Ureter (tissue), 1 donor: ENCODE results near the gene MIEF1. TPM values are rescaled to one million over a fixed set of nuclear protein-coding genes. Genes with fewer than 3 reads are reported as not detected.

ENCODE experiments used
- DNase-seq: peaks from one replicate; pipeline ENCODE4 v3.0.0-alpha.2; 2020; ENCODE audit warnings: low spot score
- total RNA-seq: library from RNA; stranded (reverse); gene quantifications from one replicate; pipeline ENCODE4 v1.2.4, GENCODE V29; 2023
- donor health status: DM: yes; HTN: yes; CAD: no.

The MIEF1 gene
- 30.1 TPM for total RNA-seq

DNA sequence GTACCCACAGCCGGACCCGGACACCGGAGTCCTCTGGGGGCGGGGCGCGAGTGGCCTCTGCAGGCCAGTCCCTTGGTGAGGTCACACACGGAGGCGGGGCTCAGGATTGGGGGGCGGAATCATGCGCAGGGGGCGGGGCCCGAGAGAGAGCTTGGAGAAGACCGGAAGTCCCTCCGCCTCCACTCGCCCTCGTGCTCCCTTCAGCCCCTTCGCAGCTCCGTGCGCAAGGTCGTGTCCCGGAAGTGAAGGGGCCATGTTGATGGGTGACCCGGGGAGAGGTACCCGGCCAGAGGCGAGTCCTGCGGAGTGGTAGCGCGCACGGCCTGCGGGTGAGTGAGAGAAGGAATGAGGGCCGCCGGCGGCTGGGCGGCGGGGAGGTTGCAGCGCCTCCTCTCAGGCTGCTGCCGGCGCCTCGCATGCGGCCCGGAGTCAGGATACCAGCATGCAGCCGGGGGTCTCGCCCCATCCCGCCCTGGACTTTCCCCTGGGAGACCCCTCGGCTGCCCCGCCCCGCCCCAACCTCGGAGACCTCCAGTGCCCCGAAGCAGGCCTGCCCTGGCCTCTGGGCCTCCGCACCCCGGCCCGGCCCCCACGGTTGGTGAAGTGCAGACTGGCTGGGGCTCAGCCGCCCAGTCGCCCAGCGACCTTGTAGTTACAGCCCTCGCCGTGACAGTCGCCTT, at the start of gene MIEF1:
Gene MIEF1, plus strand, starts transcription at position 182 of the 680 bp plus-strand sequence. CDS start 9,005 bp downstream, outside the sequence.
- peak; percentile 98 for DNase-seq

DNA sequence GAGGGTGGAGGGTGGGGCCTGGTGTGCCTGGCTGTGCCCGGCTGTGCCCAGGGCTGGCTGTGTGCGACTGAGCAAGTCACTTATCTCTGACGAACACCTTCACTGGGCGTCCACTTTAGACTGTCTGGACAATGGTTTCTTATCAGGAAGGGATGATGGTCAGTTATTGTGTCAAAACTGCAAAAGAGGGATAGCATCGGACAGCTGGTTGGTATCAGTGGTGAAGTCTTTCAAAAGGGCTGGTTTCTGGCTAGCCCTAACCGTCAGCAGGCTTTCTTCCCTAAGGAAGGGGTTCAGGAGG, 49.4 kb upstream of the MIEF1 start:
- no peak for DNase-seq

GRCh38 chr22:39453765-39454378, 48.2 kb upstream of the MIEF1 start:
- DNase-seq, result no peak

DNA sequence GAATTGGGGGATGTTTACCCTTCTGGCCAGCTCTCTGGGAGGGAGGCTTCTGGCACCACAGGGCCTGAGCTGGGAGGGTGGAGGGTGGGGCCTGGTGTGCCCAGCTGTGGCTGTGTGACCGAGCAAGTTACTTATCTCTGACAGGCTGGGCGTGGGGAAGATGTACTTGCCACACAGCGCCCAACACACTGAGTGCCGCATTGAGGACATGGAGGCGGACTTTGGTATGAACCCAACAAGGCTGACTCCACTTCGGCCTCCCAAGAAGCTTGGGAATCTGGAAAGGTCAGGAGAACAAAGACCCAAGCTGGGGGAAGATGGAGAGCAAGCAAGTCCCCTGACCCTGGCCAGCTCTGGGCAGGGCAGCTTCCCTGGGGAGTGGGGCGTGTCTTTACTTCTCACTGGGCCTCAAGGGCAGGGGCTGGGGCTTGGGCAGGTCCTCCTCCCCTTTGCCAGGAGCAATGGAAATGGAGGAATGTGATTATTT, 47.7 kb upstream of the MIEF1 start:
- no peak for DNase-seq

DNA sequence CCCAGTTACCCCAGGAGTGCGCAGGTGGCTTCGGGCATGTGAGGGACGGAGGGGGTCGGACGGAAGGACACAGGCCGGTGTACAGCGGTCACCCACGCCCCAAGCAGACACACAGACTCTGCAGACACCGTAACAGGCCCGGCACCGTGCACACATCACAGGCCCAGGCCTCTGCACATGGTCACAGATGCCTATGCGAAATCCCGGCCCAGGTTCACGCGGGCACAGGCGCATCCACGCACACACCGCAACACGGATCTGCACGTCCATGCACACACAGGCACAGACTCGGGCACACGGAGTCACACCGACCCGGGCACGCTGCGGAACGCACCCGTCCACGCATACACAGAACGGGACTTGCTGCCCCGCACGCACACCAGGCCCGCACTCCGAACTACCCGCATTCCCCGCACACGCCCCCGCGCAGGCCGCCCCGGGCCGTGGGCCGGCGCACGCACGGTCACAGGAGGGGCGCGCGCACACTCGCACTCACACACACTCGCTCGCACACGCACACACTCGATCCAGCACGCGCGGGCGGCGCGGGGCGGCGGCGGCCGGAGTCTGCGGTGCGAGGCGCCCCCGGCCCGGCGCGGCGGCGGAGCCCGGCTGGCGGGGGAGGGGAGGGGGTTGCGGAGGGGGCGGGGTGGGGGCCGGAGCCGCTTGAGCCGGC, 45.4 kb upstream of the MIEF1 start, which contains the start of gene MGAT3:
Gene MGAT3, plus strand, starts transcription at position 491 of the 676 bp plus-strand sequence. CDS start 30,336 bp downstream, outside the sequence.
- DNase-seq, result no peak

GRCh38 chr22:39457198-39457555, 44.9 kb upstream of the MIEF1 start:
- DNase-seq, result no peak

DNA sequence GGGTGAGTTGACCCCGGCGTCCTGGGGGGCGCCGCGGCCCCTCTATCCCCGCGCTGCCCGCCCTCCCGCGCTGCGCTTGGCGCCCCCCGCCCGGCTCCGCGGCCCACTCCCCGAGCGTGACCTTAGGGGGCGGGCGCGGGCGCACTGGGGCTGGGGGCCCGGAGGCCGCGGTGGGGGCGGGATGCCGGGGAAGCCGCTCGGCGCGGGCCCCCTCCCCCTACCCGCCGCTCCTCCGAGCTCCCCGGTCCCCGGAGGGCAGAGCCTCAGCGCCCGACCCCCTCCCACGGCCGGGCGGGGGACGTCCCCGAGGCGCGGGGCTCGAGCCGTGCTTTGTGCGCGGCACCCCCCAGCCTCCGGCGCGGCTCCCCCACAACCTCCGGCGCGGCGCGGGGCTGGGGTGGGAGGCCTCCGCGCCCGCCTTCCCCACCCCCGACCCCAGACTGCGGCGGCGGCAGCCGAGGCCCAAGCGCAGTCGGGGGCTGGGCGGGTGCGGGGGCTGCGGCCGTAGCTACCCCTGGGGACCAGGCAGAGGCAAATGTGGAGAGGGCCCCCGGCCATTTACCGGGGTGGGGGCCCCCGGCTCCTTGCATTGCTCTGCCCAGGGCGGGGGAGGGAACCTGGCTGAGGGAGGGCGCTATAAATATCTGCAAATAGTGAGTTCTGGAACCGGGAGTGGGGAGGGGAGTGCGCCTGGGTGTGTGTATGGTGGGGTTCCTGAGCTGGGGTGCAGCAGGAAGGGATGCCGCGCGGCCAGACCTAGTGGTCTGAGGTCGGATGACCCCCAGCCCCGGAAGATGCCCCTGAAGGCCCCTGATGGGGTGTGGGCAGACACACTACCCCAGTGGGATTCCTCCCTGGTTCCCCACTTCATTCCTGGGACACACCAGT, 44.3 kb upstream of the MIEF1 start:
- no peak for DNase-seq

DNA sequence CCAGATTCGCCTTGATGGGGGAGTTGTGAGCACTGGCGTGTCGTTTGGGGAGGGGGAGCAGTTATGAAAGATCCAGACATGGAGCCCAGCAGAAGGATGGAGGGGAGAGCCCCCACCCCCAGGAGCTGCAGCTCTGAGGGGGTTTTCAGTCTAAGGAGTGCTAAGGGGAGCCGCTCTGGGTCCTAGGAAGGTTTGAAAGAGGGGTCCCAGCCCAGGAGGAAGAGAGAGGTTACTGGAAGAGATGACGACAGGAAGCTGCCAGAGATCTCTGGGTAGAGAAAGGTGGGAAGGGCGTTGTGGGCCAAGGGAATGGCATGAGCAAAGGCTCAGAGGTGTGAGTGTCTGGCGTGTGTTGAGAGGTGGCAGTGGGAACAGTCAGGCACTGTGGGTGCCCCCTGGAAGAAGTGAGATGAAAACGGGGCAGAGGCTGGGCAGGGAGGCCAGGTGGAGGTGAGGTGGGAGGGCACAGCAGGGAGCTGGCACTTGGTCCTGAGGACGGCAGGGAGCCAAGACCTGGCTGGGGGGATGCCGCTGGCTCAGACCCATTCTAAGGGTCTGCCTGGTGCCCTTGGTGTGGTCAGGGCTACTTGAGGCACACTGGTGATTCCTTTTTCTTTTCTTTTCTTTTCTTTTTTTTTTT, 43.5 kb upstream of the MIEF1 start:
- no peak for DNase-seq

GRCh38 chr22:39459681-39460080, 42.4 kb upstream of the MIEF1 start:
- DNase-seq, result no peak

DNA sequence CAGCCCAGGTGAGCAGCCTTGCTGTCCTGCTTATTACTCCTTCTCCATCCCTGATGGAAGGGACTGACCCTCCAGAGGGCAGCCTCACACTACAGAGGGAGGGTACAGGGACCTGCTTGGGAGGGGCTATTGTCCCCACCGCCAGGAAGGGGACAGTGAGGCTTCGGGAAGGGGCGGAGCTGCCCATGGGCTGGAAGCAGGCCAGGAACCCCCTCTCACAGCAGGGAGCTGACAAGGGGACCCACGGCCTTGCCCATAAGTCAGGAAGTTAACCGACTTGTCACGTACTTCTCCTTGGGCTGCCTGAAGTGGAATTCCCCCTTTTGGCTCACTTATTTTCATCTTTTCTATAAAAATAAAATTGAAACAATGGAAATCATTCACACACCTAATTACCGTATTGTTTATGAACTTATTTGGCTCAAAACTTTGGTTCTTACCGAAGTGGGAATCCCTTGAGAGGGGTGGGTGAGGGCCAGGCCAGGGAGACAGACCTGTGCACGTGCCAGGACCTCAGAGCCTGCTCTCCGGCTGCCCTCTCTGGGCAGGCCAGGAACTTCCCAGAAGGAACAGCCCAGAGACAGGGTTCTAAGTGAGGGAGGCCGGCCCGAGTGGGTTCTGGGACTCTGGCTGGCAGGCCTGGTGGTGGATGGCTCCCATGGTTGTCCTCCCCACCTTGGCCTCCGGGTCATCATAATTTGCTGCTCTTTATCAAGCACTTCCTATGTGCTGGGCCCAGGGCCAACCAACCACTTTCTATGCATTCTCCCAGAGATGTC, 39.5 kb upstream of the MIEF1 start:
- no peak for DNase-seq

DNA sequence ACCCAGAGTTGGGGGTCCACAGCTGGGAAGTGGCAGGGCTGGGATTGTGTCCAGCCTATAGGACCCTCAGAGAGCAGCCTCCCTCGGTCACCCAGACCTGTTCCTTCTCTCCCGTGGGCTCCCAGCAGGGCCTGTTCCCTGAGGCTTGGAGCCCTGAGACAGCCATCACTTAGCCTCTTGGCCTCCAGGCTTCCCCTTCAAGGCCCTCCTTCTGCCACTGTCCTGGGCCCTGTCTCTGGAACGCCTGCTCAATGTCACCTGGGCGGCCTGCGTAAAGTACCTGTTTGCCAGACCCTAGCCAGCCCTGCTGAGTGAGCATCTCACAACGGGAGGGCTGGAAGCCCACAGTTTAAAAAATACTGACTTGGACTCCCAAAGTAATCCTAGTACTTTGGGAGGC, 38.8 kb upstream of the MIEF1 start:
- DNase-seq, result no peak

DNA sequence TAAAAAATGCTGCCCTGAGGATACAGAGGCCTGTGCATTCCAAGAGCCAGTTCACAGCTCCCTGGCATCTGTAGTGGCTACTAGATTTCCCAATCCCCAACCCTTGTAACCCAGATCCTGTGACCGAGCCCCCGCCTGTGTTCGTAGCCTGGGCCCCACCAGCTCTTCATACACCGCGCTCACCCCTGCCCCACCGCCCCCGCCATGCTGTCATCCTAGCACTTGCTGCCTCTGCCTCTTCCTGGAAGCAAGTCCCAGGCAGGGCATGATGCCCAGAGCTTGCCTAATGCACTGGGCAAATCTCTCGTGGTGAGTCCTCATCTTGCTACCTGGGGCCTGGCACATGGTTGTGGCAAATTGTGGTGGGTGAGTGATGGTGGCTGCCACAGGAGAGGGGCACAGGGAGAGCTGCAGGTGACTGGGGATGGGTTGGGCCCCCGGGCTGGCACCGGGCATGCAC, 38.1 kb upstream of the MIEF1 start:
- DNase-seq, result no peak

DNA sequence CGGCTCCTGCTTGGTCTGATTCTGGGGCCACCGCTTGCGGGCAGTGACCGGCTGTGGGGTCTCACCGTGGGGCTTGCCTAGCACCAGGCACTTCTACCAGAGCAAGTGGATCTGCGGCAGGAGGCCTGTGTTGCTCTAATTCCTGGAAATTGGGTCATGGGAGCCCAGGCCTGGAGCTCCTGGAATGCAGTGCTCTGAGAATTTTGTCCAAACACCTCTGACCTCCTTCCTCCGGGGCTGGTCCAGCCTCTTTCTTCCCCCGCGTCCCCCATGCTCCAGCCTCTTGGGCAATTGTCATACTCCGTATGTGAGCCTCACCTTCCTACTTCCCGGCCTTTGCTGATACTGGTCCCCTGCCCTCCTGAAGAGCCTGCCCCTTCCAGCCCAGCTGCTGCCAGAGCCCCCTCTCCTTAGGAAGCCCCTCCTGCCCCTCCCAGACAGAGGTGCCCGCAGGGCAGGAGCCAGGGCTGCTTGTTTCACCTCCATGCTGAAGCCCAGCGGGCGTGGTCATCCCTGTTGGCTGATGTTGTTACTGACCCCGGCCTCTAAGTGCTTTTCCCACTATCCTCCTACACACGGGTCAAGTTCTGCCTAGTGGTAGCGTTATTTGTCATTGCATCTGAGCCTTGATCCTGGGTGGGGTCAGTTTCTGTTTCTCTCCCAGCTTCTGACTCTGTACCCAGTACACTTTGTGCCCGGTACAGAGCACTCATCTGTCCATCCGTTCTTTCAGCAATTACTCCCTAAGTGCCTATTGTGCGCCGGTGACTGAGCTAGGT, 35.7 kb upstream of the MIEF1 start:
- DNase-seq, result no peak

DNA sequence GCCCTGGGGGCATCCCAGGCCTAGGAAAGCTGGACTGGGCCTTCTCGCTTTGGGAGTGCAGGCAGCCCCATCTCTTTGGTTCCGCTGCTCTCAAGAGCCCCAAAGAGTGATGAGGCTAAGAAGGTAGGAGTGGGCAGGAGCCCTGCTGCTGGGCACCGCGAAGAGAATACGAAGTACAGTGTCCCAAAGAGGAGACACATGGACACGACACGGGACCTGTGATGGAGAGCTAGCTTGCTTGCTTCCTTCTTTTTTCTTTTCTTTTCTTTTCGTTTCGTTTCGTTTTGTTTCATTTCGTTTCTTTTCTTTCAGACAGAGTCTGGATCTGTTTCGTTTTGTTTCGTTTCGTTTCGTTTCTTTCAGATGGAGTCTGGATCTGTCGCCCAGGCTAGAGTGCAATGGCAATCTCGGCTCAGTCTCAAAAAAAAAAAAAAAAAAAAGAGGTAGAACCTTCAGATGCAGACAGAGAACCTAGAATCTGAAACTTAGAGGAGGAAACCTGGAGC, 34.6 kb upstream of the MIEF1 start:
- no peak for DNase-seq

DNA sequence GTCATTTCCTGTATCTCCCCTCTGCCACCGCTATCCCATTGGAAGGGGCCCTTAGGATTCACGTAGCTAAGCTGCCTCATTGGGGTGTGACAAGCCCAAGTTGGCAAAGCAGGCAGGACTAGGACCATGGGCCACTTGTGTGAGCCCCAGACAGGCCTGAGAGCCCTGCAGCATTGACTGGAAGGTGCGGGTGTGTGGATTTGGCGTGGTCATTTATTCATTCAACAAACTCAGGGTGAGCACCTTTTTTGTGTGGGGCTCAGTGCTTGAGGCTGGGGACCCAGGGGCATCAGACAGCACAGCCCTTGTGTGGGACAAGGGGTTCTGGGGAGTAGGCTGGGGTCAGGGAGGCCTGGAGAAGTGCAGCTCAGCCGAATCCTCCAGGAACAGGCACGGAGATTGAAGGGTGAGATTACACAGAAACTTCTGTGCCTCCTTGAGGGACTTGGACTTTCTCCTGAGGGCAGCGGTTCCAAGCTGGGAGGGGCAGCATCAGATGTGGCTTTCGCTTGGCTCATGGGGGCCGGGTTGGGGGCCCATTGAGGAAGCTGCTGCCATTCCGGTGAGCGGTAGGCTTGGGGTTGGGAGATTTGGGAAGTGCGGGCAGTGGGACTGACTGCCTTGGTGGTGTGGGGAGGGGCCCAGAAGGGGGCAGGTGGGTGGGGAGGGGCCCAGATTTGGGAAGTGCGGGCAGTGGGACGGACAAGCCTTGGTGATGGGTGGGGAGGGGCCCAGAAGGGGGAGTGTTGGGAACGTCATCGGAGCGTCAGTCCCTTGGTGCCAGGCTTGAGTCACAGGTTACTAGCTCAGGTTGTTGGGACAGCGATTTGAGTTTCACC, 33.4 kb upstream of the MIEF1 start:
- DNase-seq, result no peak

GRCh38 chr22:39469326-39469680, 32.8 kb upstream of the MIEF1 start:
- DNase-seq, result no peak

DNA sequence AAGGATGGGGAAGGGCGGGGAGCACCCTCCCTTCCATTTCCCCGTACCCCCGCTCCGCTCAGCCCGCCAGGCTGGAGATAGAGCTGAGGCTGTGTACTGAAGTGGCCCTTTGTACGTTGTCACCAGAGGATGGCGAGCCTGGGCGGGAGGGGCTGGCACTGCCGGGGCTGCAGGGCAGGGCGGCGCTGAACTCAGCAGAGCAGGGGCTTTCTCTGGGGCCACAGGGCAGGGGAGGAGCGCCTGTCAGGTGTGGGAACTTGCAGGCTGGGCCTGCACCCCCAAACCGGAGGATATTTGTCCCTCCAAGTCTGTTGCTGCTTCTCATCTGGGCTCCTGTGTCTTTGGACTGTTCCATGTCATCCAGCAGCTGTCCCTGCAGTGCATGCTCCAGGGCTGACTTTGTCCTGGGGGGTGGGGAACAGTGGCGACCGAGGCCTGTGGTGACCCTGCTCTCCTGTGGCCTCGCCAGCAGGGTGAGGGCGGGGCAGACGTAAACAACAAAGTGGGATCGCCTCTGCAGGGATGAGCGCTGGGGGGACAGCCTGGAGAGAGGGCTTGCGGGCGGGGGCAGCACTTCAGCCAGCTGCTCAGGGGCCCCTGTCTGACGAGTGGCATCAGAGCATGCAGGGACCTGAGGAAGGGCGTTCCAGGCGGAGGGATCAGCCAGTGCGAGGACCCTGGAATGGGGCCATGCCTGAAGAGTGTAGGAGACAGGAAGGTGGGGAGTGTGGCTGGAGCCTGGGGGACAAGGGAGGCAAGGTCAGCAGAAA, 32.2 kb upstream of the MIEF1 start:
- no peak for DNase-seq
